HG03060 (cell line): Measurements from ENCODE around the gene OR51D1.

ENCODE experiments used
- ATAC-seq: cut with Tn5 transposase; IDR thresholded peaks from one replicate; pipeline ENCODE4 v1.9.1; 2021; ENCODE audit warnings: low read depth, moderate number of reproducible peaks; ENCODE audit not compliant: unreplicated experiment

The OR51D1 gene

GRCh38 chr11:4644233-4644632 lies 7.0 kb downstream of the OR51D1 start:
- ATAC-seq, result no peak

- no peak for ATAC-seq
These were observed 8.7 kb downstream of the OR51D1 start for GRCh38 chr11:4645974-4646373.

- ATAC-seq, result no peak
These were observed 10.5 kb downstream of the OR51D1 start for GRCh38 chr11:4647766-4648165.

- ATAC-seq, result no peak
These were observed 17.5 kb downstream of the OR51D1 start for GRCh38 chr11:4654635-4655369.

GRCh38 chr11:4658629-4659445 lies 21.6 kb downstream of the OR51D1 start:
- no peak for ATAC-seq

GRCh38 chr11:4662876-4663275 lies 25.6 kb downstream of the OR51D1 start:
- ATAC-seq, result no peak

GRCh38 chr11:4664183-4664582 lies 26.9 kb downstream of the OR51D1 start:
- ATAC-seq, result no peak

GRCh38 chr11:4664786-4665185 lies 27.5 kb downstream of the OR51D1 start:
- no peak for ATAC-seq

GRCh38 chr11:4665424-4665823 lies 28.1 kb downstream of the OR51D1 start:
- ATAC-seq, result no peak

GRCh38 chr11:4671741-4672140 lies 34.5 kb downstream of the OR51D1 start:
- no peak for ATAC-seq

GRCh38 chr11:4672470-4672869 lies 35.2 kb downstream of the OR51D1 start:
- no peak for ATAC-seq

- ATAC-seq, result no peak
These were observed 36.5 kb downstream of the OR51D1 start for GRCh38 chr11:4673781-4674180.

GRCh38 chr11:4677948-4678347 lies 40.7 kb downstream of the OR51D1 start:
- ATAC-seq, result no peak

- ATAC-seq, result no peak
These were observed 43.1 kb downstream of the OR51D1 start for GRCh38 chr11:4680341-4680740.

- no peak for ATAC-seq
These were observed 45.5 kb downstream of the OR51D1 start for GRCh38 chr11:4682623-4683419.

- ATAC-seq, result no peak
These were observed 47.5 kb downstream of the OR51D1 start for GRCh38 chr11:4684631-4685285.
